SK-MEL-5 (cell line): Measurements from ENCODE around the gene SLC17A4. TPM values are rescaled to one million over a fixed set of nuclear protein-coding genes. Genes with fewer than 3 reads are reported as not detected.
A peak's percentile ranks its signal among the peaks of the same experiment; 100 is the strongest.

Experiments used
- DNase-seq: peaks from one replicate; pipeline ENCODE4 v3.0.0-alpha.2; 2016; ENCODE audit warnings: low read depth, low spot score
- in situ Hi-C: cut with HindIII; loops from 2 replicates; pipeline ENCODE4 v1.10.0; 2016; ENCODE audit warnings: low sequenced_read_pairs, high pct_unique_total_duplicates, low pct_unique_long_range_greater_than_20kb
- polyA plus RNA-seq, 2 experiments: library from polyadenylated mRNA; depleted of rRNA; stranded (reverse); fragments of >200 nt; gene quantifications; 2 replicates each; pipeline ENCODE4 v1.2.3, GENCODE V29; 2015
- total RNA-seq: library from RNA; depleted of rRNA; stranded (reverse); fragments of >200 nt; shearing (Covaris generic); gene quantifications from 2 replicates; pipeline ENCODE4 v1.2.3, GENCODE V29; 2014; rRNA removed

The SLC17A4 gene, protein sequence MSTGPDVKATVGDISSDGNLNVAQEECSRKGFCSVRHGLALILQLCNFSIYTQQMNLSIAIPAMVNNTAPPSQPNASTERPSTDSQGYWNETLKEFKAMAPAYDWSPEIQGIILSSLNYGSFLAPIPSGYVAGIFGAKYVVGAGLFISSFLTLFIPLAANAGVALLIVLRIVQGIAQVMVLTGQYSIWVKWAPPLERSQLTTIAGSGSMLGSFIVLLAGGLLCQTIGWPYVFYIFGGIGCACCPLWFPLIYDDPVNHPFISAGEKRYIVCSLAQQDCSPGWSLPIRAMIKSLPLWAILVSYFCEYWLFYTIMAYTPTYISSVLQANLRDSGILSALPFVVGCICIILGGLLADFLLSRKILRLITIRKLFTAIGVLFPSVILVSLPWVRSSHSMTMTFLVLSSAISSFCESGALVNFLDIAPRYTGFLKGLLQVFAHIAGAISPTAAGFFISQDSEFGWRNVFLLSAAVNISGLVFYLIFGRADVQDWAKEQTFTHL
- not detected in 2 replicates for total RNA-seq
- polyA plus RNA-seq (2015; cell fraction: cytosol; rRNA removed), result not detected in 2 replicates
- polyA plus RNA-seq (2015; cell fraction: nucleus; rRNA removed), result not detected in 2 replicates

DNA sequence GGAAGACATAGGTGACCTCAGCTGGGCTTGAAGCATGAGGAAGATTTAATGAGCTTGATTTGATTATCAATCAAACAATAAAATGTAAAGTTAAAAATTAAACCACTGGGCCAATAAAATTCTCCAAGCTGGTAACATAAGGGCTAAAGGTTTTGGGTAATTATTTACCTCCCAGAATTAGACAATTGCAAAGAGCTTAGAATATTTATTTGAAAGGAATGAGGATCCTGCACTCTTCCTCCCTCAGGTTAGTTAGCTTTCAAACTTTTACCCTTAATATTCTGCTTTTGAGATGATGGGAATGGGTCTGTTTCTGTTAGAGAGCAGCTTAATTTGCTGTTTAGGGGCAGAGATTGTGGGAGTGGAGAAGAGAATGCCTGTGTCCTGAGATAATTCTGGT is at the start of gene SLC17A4:
Gene SLC17A4 (plus strand): TSS at position 208 of the 400 bp plus-strand sequence. CDS start 7,221 bp downstream, outside the sequence.
- DNase-seq, result no peak
- in situ Hi-C loops, result no loop called here

DNA sequence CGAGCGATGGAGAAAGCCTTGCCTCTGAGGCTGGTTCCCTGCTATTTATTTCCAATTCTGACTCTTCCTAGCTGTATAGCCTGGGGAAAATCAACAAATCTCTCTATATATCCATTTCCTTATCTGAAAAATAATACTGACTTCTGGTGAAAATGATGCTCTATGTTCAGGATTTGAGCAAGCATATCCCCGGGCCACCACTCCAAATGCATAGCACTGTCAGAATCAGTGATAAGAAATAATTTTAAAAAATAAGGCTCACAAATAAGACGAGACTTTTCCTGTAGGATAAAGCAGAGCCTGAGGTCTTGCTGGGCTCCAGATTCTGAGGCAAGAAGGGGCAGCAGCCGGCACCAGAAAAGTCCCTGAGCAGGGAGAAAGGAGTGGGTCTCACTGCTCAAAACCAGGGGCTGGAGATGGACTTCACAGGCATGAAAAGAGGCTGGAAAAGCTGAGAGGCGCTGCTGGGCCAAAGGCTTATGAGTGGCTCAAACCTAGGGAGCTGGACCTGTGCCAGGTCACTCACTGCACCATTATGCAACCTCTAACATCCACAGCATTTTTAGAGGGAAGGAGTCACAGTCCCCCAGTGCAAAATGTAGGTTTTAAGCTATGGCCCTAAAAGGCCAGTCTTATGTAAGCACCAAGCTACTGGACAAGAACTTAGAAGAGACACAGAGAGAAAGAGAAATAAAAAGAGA is 48.1 kb upstream of the SLC17A4 start:
- in situ Hi-C loops, result no loop called here
- peak; percentile 22 for DNase-seq

DNA sequence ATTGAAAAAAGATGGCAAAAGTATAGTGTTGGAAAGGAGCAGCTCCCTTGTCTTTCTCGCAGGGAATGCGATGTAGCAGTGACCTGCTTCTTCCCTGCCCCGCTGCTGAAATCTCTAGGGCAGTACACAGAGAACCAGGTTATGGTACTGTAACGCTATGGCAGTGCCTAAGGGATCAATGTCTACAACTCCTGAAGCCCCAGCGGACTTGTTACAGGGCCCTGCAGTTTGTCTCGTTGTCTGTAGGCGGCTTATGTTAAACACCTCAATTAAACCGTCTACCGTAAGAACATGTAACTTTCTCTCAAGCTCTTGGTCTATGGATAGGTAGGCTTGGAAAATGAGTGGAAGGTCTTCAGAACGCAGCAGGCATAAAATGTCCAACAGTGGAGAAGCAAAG is 44.8 kb upstream of the SLC17A4 start:
- in situ Hi-C loops, result no loop called here
- no peak for DNase-seq

DNA sequence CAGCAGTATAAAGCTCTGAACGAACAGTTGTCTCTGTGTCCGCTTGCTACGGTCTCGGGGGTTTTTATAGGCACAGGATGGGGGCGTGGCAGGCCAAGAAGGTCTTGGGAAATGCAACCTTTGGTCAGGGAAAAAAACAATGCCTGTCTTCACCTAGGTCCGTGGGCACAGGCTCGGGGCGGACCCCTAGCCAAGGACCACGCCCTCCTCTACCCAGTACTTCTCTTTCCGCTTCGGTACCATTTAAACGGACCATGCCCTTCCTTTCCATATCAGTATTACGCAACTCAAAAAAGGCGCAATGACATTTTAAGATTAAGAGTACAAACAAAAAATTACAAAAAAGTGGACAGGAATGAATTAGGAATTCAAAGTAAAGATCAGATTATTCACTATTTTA is 44.3 kb upstream of the SLC17A4 start:
- in situ Hi-C loops, result no loop called here
- DNase-seq, result no peak

DNA sequence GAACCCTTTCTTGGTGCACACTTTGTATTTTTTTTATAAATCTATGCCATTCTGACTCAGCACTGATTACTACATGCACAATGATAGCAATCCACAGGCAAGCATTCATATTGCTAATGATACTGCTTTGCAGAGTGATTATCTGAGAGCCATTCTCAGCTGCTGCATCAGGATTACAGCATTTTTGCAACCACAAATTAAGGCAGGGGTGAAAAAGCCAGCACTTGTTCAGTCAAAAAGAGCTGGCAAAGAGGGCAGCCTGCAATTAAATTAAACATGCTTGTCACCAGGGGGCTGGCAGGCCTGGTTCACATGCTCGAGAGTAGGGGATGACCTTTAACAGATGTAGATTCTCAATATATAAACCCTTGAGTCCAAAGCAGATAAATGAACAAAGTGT is 40.7 kb upstream of the SLC17A4 start:
- in situ Hi-C loops, result no loop called here
- DNase-seq, result no peak

DNA sequence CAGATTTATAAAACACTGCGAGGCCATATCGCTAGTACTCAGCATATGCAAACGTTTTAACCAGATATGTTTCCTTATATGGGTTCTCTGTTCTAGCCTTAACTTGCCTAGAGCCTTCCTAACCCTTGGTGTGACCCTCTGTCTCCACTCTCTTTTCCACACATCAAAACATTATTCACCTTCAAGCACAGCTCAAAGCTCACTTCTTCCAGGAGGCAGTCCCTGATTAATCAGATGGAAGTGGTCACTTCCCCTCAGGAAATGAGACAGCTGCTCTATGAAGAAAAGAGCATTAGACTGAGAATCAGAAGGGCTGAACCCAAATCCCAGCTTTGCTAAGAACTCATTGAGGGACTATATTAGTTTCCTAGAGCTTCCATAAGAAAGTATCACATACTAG is 39.8 kb upstream of the SLC17A4 start:
- DNase-seq, result no peak
- in situ Hi-C loops, result no loop called here

DNA sequence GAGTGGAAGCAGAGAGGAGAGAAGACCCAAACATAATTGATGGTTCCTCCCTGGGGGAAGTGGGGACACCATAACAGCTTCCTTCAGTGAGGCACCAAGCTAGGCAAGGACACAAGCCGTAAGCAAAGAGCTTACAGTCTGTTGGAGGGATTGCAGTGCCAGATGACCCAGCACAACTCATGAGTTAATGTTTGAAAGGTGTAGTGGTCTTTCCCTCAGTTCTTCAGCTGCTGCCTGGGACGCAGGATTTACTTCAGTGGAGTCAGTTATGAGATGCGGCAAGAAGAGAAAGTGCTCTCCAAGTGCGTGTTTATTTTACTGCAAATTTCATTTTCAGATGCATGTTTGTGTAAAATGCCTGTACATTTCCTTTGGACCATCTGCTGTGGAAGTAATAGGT is 38.7 kb upstream of the SLC17A4 start:
- DNase-seq, result no peak
- in situ Hi-C loops, result no loop called here

DNA sequence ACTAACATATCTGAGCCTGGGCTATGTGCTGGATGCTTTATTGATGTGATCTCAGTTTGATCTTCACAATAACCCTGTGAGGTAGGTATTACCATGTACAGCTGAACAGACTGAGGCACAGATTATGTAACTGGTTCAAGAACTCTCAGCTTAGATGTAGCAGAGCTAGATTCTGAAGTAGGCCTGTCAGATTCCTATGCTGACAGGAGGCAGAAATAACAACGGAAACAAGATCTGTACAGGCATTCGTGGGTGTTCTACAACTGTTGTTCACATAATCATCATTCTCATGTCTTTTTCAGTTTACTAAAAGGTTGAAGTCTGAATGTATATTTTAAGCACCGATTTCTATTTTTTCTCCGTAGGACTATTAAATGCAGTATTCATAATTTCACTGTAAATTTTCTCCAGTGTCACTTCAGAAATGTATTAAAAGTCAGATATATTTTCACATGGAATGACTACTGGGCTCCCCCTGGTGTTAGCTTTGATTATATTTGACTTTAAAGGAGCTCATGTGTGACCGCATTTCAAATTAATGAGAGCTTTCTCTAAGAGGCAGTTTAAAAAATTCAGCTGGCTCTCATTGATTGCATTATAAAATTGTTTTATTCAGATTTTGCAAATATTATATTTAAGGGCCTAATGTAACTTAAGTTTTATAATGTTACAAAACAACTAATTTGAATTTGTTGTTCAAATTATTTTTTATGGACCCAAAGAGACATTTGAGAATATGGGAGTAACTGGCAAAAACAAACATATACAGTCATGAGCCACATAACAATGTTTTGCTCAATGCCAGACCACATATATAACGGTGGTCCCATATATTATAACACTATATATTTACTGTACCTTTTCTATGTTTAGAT is 36.4 kb upstream of the SLC17A4 start:
- peak; percentile 75 for DNase-seq
- in situ Hi-C loops, result no loop called here

DNA sequence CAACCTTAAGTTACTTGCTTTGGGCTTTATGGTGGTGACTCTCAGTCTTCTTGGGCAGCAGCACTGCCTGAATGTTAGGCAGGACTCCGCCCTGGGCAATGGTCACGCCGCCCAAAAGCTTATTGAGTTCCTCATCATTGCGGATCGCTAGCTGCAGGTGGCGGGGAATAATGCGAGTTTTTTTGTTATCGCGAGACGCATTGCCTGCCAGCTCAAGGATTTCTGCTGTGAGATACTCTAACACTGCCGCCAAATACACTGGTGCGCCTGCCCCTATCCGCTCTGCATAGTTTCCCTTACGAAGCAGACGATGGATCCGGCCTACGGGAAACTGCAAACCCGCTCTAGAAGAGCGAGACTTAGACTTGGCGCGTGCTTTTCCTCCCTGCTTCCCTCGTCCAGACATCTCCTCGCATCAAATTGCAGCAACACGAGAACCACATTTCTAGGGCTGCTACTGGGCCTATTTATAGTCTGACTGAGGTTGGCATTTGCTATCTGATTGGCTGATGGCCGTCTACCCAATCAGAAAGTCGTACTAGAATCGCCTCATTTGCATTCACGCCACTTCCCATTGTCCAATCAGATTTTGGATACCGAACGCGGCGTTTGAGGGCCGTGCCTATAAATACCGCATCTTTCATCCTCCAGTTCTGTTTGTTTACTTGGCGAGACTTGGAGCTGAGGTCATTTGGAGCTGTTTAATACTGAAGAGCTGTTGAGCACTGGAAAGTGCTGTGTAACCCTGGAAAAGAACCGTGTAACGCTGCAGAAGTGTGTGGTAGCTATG is 28.2 kb upstream of the SLC17A4 start:
- no peak for DNase-seq
- in situ Hi-C loops, result no loop called here

DNA sequence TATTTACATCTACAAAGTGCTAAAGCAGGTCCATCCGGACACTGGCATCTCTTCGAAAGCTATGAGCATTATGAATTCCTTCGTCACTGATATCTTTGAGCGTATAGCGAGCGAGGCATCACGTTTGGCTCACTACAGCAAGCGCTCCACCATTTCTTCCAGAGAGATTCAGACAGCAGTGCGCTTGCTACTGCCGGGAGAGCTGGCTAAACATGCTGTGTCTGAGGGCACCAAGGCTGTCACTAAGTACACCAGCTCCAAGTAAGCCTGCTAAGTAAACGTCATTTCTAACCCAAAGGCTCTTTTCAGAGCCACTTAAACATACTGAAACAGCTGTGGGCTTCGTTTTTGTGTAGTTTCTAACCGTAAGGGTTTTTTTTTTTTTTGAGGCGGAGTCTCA is 27.5 kb upstream of the SLC17A4 start:
- in situ Hi-C loops, result no loop called here

DNA sequence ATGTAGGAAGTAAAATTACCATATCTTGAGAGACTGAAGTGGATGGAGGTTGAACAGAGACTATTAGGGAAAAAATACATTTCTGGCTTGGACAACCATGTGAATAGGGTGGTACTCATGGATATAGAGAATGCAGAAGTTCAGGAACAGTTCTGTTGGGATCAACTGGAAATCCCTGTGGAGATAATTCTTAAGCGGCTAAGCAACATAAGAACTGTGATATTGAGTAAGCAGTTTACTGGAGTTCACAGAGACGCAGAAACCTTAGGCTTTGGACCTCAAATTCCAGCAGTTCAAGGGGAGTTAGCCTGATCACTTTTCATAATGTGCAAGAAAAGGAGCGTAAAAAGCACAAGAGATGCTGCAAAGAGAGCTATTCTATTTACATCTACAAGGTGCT is 23.6 kb upstream of the SLC17A4 start:
- DNase-seq, result no peak
- in situ Hi-C loops, result no loop called here

More for the DNA sequence above, 27.5 kb upstream of the SLC17A4 start:
- no peak for DNase-seq

DNA sequence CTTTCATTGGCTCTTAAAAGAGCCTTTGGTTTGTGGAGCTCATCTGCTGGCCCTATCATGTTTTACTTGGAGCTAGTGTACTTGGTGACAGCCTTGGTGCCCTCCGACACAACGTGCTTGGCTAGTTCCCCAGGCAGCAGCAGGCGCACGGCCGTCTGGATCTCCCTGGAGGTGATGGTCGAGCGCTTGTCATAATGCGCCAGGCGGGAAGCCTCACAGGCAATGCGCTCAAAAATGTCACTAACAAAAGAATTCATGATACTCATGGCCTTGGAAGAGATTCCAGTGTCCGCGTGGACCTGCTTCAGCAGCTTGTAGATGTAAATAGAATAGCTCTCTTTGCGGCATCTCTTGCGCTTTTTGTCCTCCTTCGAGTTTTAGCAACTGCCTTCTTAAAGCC is 22.8 kb upstream of the SLC17A4 start:
- no peak for DNase-seq
- in situ Hi-C loops, result no loop called here

DNA sequence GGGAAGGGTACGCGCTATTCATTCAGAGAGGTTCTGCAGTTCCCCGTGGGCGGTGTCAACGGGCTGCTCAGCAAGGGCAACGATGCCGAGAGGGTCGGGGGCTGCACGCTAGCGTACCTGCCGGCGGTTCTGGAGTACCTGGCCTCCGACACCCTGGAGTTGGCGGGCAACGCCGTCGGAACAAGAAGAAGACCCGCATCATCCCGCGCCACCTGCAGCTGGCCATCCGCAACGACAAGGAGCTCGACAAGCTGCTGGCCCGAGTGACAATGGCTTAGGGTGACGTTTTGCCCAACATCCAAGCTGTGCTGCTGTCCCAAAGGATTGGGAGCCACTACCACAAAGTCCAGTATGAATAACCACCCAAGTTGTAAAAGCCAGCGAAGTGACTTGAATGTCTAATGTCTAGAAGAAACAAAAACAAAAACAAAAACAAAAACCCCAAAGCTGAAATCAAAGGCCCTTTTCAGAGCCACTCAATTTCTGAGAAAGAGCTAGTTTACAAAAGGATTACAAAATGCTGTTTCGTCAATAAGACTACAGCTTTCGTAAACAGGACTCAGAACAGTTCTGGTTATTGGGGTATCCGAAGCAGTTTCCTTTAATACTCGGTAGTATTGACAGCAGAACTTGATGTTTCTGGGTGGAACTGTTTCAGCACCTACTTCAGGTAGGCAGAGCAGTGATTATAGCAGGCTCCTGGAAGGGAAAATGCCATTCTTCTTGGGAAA is 21.9 kb upstream of the SLC17A4 start:
- DNase-seq, result no peak
- in situ Hi-C loops, result no loop called here

DNA sequence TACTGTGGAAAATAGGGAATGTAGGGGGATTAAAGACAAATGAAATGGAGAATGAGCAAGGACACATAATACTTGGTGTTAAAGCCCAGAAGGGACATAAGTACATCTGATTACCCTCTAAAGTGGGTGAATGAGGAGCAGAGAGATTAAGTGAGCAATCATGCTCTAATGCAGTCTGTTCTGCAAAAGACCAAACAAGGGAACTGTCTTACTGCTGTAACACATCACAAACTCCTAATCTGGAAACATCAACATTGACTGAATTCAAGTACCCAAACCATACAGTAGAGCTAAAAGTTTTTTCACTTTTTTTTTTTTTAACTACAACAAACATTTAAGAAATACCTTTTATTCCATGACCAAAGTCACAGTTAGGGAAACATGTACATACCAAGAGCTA is 19.3 kb upstream of the SLC17A4 start:
- in situ Hi-C loops, result no loop called here
- DNase-seq, result no peak

DNA sequence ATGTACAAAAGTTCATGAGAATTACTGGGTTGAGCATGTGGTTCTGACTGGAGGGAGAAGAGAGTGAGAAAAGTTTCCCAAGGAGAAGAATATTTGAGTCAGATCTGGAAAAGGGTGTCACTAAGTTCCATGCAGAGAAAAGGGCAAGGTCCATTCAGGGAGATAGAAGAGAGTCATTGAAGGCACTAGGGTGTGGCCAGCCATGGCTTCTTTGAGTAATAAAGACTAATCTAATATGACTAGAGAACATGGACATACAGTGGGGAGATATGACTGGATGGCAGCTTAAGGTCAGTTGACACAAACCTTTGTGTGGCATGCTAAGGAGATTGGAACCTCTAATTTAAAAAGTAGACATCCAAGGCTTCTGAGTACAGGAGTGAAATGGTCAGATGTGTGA is 10.7 kb upstream of the SLC17A4 start:
- in situ Hi-C loops, result no loop called here
- DNase-seq, result no peak

DNA sequence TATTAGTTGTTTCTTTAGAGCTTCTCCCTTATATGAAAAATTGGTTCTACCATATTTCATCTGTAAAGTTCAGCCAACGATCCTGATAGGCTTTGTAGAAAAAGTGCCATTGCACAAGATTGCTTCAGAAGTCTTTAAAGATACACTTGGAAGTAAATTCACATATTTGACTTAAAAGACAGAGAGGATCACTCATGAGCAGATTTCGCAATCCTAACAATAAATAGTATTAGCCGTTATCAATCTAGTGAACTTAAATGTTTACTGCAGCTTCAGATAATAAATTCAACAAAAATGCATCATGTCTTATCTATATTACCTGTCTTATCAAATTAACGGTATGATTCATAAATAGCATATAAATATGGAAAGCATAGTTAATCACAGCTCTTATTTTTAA is 8.7 kb upstream of the SLC17A4 start:
- in situ Hi-C loops, result no loop called here
- DNase-seq, result no peak

DNA sequence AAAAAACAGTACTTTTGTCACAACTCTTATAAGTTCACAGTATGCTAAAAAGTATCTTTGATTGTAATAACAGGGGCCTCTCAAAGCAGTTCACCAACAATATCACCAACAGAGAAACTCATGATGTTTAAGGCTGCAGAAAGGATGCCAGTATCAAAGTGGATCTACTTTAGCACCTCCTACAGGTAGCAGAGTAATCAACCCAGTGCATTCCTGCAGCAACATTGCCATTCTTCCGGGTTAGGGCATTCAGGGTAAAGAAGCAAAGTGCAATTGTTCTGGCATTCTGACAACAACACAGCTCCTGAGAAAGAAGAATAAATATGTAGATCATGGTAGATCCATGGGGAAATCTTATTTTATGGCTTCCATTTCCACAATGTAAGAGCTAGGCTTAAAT is 7.6 kb upstream of the SLC17A4 start:
- in situ Hi-C loops, result no loop called here
- no peak for DNase-seq
